Choroid plexus epithelial cell (primary cell): ENCODE data around the gene PPT2.

Source experiments
- DNase-seq: peaks from one replicate; pipeline ENCODE4 v3.0.0-alpha.2; 2010; ENCODE audit warnings: low read depth
- H3K4me3 ChIP-seq: 2 replicates; pipeline ENCODE4 v1.5.1; 2011; ENCODE audit warnings: low read depth, mild to moderate bottlenecking, control low read depth, low read length, moderate library complexity
- TF ChIP-seq, protein P1 (sequence below): conservative IDR thresholded peaks from 2 replicates; pipeline ENCODE4 v1.5.1; 2011; ENCODE audit warnings: low read depth, mild to moderate bottlenecking, control low read depth, inconsistent platforms, low read length, moderate library complexity

Gene PPT2

GRCh38 chr6:32115623-32116022, 38.3 kb upstream of the PPT2 start:
- no peak overlapping the region for H3K4me3 ChIP-seq
- no peak for DNase-seq
- TF ChIP-seq, protein P1, sequence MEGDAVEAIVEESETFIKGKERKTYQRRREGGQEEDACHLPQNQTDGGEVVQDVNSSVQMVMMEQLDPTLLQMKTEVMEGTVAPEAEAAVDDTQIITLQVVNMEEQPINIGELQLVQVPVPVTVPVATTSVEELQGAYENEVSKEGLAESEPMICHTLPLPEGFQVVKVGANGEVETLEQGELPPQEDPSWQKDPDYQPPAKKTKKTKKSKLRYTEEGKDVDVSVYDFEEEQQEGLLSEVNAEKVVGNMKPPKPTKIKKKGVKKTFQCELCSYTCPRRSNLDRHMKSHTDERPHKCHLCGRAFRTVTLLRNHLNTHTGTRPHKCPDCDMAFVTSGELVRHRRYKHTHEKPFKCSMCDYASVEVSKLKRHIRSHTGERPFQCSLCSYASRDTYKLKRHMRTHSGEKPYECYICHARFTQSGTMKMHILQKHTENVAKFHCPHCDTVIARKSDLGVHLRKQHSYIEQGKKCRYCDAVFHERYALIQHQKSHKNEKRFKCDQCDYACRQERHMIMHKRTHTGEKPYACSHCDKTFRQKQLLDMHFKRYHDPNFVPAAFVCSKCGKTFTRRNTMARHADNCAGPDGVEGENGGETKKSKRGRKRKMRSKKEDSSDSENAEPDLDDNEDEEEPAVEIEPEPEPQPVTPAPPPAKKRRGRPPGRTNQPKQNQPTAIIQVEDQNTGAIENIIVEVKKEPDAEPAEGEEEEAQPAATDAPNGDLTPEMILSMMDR: no peak

DNA sequence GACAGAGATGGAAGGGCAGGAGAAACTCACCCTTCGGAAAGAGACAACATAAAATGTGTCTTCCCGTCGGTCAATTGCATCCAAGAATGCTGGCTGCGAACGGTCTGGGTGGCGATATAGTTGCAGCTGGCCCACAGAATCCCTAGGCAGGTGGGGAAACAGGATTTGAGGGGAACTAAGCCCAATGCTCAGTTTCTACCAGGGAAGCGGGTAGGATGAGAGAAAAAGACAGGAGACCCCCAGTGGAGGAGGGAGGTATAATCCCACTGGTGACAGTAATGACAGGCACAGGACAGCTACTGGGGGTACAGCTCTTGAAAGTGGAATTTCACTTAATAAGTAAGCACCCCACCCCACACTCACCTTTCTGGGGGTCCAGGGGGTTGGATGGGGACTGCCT, 37.3 kb upstream of the PPT2 start:
- DNase-seq: peak; percentile 28
- TF ChIP-seq, protein P1: peak; percentile 61
- no peak overlapping the region for H3K4me3 ChIP-seq

DNA sequence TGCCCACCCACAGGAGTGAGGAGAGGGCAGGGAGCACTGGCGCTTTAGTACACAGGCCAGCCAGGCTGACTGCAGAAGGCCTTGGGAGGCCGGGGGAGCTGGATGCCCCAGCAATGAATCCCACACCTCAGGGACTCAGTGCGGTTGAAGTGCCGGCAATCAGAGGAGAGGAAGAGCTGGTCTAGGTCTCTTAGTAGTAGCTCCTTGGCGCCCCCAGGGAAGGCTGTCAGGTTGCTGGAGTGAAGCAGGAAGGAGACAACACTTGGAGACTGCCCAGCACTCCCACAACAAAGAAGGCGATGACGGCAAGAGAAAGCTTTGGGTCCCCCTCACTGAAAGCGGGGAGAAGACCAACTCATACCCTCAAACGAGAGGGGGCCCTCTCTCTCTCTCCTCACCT, 36.5 kb upstream of the PPT2 start:
- DNase-seq: no peak
- no peak overlapping the region for H3K4me3 ChIP-seq
- TF ChIP-seq, protein P1: no peak

GRCh38 chr6:32118782-32119628, 34.9 kb upstream of the PPT2 start:
- H3K4me3 ChIP-seq: no peak overlapping the region
- TF ChIP-seq, protein P1: peak; percentile 98
- DNase-seq: peak; percentile 95

DNA sequence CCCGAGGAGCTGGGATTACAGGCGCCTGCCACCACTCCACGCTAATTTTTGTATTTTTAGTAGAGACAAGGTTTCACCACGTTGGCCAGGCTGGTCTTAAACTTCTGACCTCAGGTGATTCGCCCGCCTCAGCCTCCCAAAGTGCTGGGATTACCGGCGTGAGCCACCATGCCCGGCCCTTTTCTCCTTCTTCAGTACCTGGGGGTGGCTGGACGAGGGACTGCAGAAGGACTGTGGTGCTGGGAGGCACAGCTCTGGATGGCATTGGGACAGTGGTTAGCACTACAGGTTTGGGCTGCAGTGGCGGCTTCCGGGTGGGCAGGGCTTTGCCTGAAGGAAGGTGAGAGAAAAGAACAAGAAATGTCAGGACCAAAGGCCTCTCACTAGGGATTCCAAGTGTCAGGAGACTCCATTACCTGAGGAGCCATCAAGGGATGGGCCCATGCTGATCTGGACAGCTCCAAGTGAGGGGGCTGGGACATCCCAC, 33.3 kb upstream of the PPT2 start:
- no peak for DNase-seq
- TF ChIP-seq, protein P1: no peak
- no peak overlapping the region for H3K4me3 ChIP-seq

- TF ChIP-seq, protein P1: no peak
- no peak for DNase-seq
- no peak overlapping the region for H3K4me3 ChIP-seq
These were observed 30.3 kb upstream of the PPT2 start for GRCh38 chr6:32123681-32124080.

GRCh38 chr6:32126880-32127279, 27.1 kb upstream of the PPT2 start:
- TF ChIP-seq, protein P1: no peak
- peak overlapping the region; percentile 100 for H3K4me3 ChIP-seq
- DNase-seq: no peak
